ENCODE results near the gene EXOC6B. TPM values are rescaled to one million over a fixed set of nuclear protein-coding genes. Genes with fewer than 3 reads are reported as not detected.

EXOC6B gene
- total RNA-seq, 2 donors from 2014 or later = 51.3 to 68.9 TPM

DNA sequence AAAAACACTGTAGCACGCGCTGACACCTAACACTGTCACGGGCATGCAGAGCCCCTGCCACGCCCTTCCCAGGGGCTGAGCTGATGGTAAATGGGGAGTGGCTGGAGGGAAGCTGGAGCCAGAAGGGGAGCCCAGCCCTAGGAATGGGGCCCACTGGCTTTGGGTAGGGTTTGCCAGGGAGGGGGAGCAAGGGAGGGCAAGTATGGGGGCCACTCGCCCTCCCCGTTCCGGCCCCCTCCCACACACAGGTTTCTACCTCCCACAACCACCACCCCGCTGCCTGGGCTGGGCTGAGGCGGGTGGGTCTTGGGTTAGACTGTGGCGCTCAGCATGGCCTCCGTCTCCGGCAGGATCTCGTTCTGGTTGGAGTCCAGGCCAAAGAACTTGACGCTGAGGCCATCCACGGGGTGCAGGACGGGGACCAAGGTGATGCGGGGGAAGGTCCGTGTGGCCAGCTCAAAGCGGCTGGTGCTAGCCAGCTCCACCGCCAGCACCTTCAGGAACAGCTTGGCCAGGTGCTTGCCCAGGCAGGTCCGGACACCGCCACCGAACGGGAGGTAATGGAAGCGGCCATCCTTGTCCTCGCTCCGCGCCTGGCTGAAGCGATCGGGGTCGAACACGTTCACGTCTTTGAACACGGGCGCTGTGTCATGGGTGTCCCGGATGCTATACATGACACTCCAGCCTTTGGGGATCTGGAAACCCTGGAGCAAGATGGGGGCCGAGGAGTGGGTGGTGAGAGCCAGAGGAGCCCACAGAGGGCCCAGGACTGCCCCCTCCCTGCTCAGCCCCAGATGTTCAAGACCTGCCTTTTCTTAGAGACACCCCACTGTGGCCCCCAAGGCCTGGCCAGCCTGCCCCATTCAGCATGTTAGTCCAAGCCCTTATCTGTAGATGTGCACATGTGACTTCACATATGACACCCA lies 693.7 kb downstream of the EXOC6B start:
- Histone ChIP-seq H3K27me3 (ENCODE audit: control insufficient read depth, insufficient read depth, low read length, poor library complexity, severe bottlenecking) (peaks cover 9% of the 10 kb centered on the region), H3K36me3 (ENCODE audit: control insufficient read depth, insufficient read depth, low read length) (no peaks in the 10 kb centered on the region), H3K9ac (ENCODE audit: extremely low read depth, low read length, poor library complexity, severe bottlenecking) (no peak overlapping the region), H3K4me3 (ENCODE audit: low read length) (no peak overlapping the region), H3K27ac (ENCODE audit: low read depth, low read length) (no peak overlapping the region), H3K9me3 (ENCODE audit: control insufficient read depth, low read length) (no peaks in the 10 kb centered on the region), H3K4me1 (ENCODE audit: control insufficient read depth, insufficient read depth, low read length) (no peaks in the 10 kb centered on the region)
- TF ChIP-seq, protein P1, sequence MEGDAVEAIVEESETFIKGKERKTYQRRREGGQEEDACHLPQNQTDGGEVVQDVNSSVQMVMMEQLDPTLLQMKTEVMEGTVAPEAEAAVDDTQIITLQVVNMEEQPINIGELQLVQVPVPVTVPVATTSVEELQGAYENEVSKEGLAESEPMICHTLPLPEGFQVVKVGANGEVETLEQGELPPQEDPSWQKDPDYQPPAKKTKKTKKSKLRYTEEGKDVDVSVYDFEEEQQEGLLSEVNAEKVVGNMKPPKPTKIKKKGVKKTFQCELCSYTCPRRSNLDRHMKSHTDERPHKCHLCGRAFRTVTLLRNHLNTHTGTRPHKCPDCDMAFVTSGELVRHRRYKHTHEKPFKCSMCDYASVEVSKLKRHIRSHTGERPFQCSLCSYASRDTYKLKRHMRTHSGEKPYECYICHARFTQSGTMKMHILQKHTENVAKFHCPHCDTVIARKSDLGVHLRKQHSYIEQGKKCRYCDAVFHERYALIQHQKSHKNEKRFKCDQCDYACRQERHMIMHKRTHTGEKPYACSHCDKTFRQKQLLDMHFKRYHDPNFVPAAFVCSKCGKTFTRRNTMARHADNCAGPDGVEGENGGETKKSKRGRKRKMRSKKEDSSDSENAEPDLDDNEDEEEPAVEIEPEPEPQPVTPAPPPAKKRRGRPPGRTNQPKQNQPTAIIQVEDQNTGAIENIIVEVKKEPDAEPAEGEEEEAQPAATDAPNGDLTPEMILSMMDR (conservative IDR thresholded peaks at IDR 0.05) = no peak
- peak; percentile 40 for DNase-seq
- H3K4me3 Mint-ChIP-seq = no peak overlapping the region
- peaks cover 4% of the 10 kb centered on the region for H3K4me1 Mint-ChIP-seq
- no peak overlapping the region for H3K27ac Mint-ChIP-seq
- H3K9me3 Mint-ChIP-seq = no peaks in the 10 kb centered on the region
- H3K36me3 Mint-ChIP-seq (ENCODE audit: low read depth) = no peaks in the 10 kb centered on the region
- WGBS, 2 experiments (ENCODE audit: insufficient coverage in 1 of 2, insufficient read length in 1 of 2) = 93 to 96% methylated on average over 13 to 36 of the region's 37 CpGs
- peaks cover 7% of the 10 kb centered on the region for H3K27me3 Mint-ChIP-seq (ENCODE audit: insufficient read depth)

GRCh38 chr2:72131371-72131891 lies 694.4 kb downstream of the EXOC6B start:
- Mint-ChIP-seq H3K9me3 (no peaks in the 10 kb centered on the region), H3K27me3 (ENCODE audit: insufficient read depth) (peaks cover 7% of the 10 kb centered on the region), H3K4me1 (peaks cover 4% of the 10 kb centered on the region)

GRCh38 chr2:72130659-72131360 lies 695.0 kb downstream of the EXOC6B start:
- Mint-ChIP-seq H3K4me1 (peaks cover 4% of the 10 kb centered on the region), H3K36me3 (ENCODE audit: low read depth) (no peaks in the 10 kb centered on the region), H3K4me3 (no peak overlapping the region), H3K9me3 (no peaks in the 10 kb centered on the region), H3K27ac (no peak overlapping the region), H3K27me3 (ENCODE audit: insufficient read depth) (peaks cover 9% of the 10 kb centered on the region)
- WGBS, 2 experiments (ENCODE audit: insufficient coverage in 1 of 2, insufficient read length in 1 of 2) = 62 to 67% methylated on average over 13 to 26 of the region's 26 CpGs
- H3K4me3 ChIP-seq (ENCODE audit: low read length) = no peak overlapping the region
- TF ChIP-seq, protein P1 (conservative IDR thresholded peaks at IDR 0.05) = no peak
- H3K27me3 ChIP-seq (ENCODE audit: control insufficient read depth, insufficient read depth, low read length, poor library complexity, severe bottlenecking) = peaks cover 9% of the 10 kb centered on the region
- H3K4me1 ChIP-seq (ENCODE audit: control insufficient read depth, insufficient read depth, low read length) = no peaks in the 10 kb centered on the region
- H3K9me3 ChIP-seq (ENCODE audit: control insufficient read depth, low read length) = no peaks in the 10 kb centered on the region
- H3K36me3 ChIP-seq (ENCODE audit: control insufficient read depth, insufficient read depth, low read length) = no peaks in the 10 kb centered on the region
- peak; percentile 66 for DNase-seq
- no peak overlapping the region for H3K27ac ChIP-seq (ENCODE audit: low read depth, low read length)
- no peak overlapping the region for H3K9ac ChIP-seq (ENCODE audit: extremely low read depth, low read length, poor library complexity, severe bottlenecking)

More at GRCh38 chr2:72131371-72131891, 694.4 kb downstream of the EXOC6B start:
- TF ChIP-seq, protein P1 (conservative IDR thresholded peaks at IDR 0.05) = no peak
- Mint-ChIP-seq H3K27ac (no peak overlapping the region), H3K4me3 (no peak overlapping the region), H3K36me3 (ENCODE audit: low read depth) (no peaks in the 10 kb centered on the region)
- Histone ChIP-seq H3K9me3 (ENCODE audit: control insufficient read depth, low read length) (no peaks in the 10 kb centered on the region), H3K27me3 (ENCODE audit: control insufficient read depth, insufficient read depth, low read length, poor library complexity, severe bottlenecking) (peaks cover 9% of the 10 kb centered on the region), H3K36me3 (ENCODE audit: control insufficient read depth, insufficient read depth, low read length) (no peaks in the 10 kb centered on the region), H3K9ac (ENCODE audit: extremely low read depth, low read length, poor library complexity, severe bottlenecking) (no peak overlapping the region), H3K4me3 (ENCODE audit: low read length) (no peak overlapping the region), H3K27ac (ENCODE audit: low read depth, low read length) (no peak overlapping the region), H3K4me1 (ENCODE audit: control insufficient read depth, insufficient read depth, low read length) (no peaks in the 10 kb centered on the region)
- peak; percentile 24 for DNase-seq
- 88 to 93% methylated on average over 4 to 16 of the region's 16 CpGs for WGBS, 2 experiments (ENCODE audit: insufficient coverage in 1 of 2, insufficient read length in 1 of 2)
